Cerebellar cortex (tissue), 1 donor: ENCODE measurements around the gene CD99L2.

Experiments used
- DNase-seq: peaks from one replicate; pipeline ENCODE4 v3.0.0-alpha.2; 2015; ENCODE audit warnings: low spot score

CD99L2 gene

GRCh38 chrX:150762258-150763165, 136.0 kb downstream of the CD99L2 start:
- peak; percentile 4 for DNase-seq

GRCh38 chrX:150761819-150762216, 136.7 kb downstream of the CD99L2 start:
- no peak for DNase-seq

GRCh38 chrX:150761176-150761818, 137.2 kb downstream of the CD99L2 start:
- DNase-seq = no peak

GRCh38 chrX:150759568-150760416, 138.7 kb downstream of the CD99L2 start:
- no peak for DNase-seq

GRCh38 chrX:150757371-150757770, 141.1 kb downstream of the CD99L2 start:
- no peak for DNase-seq

GRCh38 chrX:150753968-150754367, 144.5 kb downstream of the CD99L2 start:
- no peak for DNase-seq

GRCh38 chrX:150753357-150753756, 145.1 kb downstream of the CD99L2 start:
- DNase-seq = no peak

- DNase-seq = no peak
These were observed 146.3 kb downstream of the CD99L2 start for GRCh38 chrX:150752124-150752523.

GRCh38 chrX:150736475-150736874, 162.0 kb downstream of the CD99L2 start:
- no peak for DNase-seq

GRCh38 chrX:150731795-150732194, 166.7 kb downstream of the CD99L2 start:
- DNase-seq = no peak

GRCh38 chrX:150730719-150731118, 167.7 kb downstream of the CD99L2 start:
- DNase-seq = no peak

- no peak for DNase-seq
These were observed 168.5 kb downstream of the CD99L2 start for GRCh38 chrX:150729956-150730355.

GRCh38 chrX:150719621-150720020, 178.8 kb downstream of the CD99L2 start:
- no peak for DNase-seq
